HG02610 (cell line): Measurements from ENCODE around the gene TEX10.
"Not testable (repeated sequence)": the region's sequence is repeated elsewhere in the genome, so short reads cannot be mapped to it uniquely, and the experiment has no call there.

Experiments used
- ATAC-seq: cut with Tn5 transposase; IDR thresholded peaks from one replicate; pipeline ENCODE4 v1.9.1; 2021; ENCODE audit warnings: mild to moderate bottlenecking, moderate library complexity; ENCODE audit not compliant: unreplicated experiment

The TEX10 gene

DNA sequence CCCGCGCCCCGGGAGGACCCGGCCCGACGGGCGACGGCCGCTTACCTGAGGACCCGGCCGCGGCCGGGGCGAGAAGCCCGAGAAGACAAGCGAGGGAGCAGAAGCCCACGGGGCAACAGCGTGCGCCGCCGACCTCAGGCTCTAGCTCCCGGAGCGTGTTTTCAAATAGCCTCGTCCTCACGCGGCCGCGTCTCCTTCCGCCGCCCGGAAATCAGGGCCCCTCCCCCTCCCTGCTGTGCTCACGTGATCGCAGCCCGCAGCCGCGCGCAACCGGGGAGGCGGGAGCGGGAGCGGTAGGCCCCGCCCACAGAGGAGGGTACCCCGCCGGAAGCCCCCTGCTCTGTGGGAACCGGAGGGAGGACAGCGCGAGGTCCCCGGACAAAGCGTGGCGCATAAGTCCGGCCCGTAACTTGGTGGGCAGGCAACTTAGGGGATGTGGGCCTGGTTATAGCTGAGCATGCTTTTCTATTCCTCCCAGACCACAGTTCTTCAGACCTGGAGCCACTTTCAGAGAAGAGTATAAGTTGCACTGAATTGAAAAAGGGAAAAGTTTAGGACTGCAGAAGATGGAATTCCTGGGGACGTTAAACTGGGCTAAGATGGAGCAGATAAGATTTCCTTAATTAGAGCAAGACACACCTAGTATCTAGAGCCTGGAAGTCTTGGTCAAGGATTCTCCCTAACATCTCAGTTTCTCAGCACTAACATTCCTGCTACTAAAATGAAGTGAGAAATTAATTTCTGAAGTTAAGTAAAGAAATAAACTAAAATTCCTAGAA, at the start of gene TEX10:
Gene TEX10 (minus strand): TSS at position 216 of the 779 bp plus-strand sequence. CDS start 3,579 bp downstream, outside the sequence.
- ATAC-seq = peak; percentile 85

DNA sequence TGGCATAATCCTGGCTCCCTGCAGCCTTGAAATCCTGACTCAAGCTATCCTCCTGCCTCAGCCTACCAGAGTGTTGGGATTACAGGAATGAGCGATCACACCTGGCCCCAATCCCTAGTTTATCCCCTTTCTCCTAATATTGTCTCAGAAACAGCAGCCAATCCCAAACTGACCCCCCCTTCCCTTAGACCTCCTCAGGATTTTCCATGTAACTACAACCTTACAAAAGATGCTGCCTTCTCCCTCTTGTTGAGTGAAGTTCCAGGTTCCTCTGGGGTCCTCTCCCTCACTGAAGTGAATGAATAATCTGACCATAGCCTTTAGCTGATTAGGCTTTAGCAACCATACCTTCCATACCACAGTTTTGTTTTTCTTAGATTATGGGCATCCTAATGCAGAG, 48.3 kb upstream of the TEX10 start:
- ATAC-seq = no peak

DNA sequence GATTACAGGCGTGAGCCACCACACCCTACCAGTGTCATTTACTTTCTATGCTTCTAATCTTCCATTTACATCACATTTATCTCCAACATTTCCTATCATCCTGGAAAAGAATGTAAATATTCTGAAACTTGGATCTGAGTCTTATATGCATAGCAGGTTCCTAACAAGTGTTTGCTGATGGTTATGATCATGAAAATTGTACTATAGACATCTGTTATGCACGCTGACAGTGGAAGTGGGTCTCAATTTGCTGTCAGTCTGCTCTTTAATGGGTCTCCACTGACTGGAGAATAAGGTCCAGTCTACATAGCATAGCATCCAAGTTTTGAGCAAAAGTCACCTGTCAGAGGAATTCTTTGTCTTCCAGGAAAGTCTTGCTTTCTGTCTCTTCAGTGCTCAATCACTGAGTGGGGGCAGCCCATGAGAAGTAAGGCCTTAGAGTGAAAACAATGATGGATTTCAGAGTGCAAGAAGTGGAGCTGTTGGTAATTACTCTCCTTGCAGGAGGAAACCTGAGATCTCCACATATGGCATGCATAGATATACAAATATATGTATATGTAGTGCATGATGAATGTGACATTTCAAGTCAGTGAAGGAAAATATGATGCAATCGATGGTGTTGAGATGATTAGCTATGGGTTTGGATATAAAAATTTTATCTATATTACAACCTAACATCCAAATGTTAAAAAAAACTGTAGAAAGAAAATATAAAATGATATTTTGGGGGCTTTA, 45.0 kb upstream of the TEX10 start:
- no peak for ATAC-seq

DNA sequence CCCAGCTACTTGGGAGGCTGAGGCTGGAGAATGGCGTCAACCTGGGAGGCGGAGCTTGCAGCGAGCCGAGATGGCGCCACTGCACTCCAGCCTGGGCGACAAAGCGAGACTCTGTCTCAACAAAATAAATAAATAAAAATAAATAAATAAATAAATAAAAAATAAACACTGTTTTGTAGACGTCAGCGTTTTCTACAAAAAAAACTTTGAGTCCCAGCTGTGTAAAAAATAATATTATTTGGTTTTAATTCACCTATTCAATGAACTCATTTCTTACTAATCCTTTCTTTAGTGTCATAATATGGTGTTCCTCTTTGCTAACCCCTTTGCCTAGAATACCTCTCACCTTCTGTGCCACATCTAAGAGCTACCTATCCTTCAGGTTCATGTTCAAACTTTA, 44.0 kb upstream of the TEX10 start:
- no peak for ATAC-seq

DNA sequence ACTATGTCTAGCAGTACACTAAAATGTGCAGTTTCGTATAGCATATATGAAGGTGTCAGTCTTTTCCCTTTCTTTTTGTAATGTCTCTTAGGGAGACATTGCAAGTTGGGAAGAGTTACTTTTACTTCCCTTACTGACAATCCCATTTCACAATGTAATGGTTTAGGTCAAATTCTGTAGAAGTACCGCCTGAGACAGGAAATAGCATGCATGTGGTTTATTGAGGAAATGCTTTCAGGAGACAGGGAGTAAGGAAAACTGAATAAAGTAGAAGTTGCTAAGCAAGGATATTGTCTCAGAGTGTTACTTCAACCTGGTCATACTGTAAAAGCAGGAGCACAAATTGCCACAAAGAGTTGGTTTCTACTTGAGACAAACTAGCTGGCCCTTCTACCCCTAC, 42.1 kb upstream of the TEX10 start:
- ATAC-seq = no peak

DNA sequence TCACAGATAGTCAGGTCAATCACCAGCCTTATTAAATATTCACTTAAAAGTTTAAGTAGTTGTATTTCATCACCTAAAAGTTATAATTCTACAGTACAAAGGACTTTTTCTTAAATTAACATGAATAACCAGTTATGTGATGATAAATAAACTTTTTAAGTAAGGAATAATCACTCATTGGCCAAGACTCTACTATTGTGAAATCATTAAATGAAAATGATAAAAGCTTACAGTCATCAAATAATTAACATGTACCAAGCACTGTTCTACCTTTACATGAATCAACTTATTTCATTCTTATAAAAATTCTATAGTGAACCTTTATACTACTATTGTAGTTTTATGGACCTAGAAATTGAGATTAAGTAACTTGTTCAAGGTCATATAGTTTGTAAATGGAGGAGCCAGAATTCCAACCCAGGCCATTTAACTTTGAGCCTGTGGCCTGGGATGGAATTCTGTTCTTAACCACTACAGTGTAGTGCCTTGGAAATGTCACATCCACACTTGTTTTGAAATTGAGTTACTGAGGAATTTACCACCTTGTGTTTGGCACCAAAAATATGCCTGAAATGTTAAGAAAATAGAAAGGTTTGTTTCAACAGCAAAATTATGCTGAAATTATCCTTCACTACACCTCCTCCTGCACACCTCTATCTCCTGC, 41.4 kb upstream of the TEX10 start:
- no peak for ATAC-seq

DNA sequence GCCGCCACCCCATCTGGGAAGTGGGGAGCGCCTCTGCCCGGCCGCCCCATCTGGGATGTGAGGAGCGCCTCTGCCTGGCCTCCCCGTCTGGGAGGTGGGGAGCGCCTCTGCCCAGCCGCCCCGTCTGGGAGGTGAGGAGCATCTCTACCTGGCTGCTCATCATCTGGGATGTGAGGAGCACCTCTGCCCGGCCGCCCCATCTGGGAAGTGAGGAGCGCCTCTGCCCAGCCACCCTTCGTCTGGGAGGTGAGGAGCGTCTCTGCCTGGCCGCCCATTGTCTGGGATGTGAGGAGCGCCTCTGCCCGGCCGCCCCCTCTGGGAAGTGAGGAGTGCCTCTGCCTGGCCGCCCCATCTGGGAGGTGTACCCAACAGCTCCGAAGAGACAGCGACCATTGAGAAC, 40.2 kb upstream of the TEX10 start:
- not testable (repeated sequence) for ATAC-seq

DNA sequence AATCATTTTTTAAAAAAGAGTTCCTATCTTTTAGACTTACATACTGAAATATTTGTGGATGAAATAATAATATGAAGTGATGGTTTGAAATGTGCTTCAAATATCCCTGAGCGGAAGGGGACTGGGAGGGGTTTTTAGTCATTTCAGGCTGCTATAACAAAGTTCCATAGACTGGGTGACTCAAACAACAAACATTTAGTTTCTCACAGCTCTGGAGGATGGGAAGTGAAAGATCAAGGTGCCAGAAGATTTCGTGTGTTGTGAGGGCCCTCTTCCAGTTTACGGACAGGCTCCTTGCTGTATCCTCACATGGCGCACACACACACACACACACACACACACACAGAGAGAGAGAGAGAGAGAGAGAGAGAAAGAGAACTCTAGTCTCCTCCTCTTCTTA, 27.1 kb upstream of the TEX10 start:
- no peak for ATAC-seq

DNA sequence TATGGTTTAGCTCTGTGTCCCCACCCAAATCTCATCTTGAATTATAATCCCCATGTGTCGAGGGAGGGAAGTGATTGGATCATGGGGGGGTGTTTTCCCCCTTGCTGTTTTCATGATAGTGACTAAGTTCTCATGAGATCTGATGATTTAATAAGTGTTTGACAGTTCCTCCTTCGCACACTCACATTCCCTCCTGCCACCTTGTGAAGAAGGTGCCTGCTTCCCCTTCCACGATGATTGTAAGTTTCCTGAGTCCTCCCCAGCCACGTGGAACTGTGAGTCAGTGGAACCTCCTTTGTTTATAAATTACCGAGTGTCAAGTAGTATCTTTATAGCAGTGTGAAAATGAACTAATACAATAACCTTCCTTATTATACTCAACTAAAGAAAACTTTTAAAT, 24.3 kb upstream of the TEX10 start:
- no peak for ATAC-seq

DNA sequence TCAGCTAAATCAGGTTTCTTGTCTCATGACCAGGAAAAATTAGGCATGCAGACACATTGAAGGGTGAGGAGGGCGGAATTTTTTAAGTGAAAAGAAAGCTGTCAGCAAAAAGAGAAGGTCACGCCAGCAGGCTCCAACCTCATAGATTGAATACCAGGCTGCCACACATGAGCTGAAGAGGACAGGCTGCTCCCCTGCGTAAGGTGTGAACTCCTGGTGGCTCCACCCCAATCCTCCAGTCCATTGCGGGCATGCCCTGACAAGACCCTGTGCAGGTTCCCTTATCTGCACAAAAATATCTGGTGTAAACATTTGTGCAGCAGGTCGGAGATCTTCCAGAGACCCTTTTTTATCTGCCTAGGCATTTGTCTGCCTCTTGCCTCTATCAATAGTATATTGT, 22.9 kb upstream of the TEX10 start:
- ATAC-seq = no peak

DNA sequence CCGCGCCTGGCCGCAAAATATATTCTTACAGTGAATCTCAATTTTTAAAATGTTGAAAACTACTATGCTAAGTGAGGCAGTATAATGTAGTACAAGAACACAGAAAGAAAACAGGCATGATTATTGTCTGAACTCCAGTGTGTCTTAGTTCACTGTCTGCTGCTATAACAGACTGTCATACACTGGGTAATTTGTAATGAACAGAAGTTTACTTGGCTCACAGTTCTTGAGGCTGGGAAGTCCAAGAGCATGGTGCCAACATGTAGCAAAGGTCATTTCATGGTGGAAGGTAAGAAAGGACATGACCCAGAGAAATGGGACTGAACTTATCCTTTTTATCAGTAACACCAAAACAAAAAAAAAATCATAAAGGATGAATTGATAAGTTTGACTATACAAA, 19.9 kb upstream of the TEX10 start:
- ATAC-seq = no peak

DNA sequence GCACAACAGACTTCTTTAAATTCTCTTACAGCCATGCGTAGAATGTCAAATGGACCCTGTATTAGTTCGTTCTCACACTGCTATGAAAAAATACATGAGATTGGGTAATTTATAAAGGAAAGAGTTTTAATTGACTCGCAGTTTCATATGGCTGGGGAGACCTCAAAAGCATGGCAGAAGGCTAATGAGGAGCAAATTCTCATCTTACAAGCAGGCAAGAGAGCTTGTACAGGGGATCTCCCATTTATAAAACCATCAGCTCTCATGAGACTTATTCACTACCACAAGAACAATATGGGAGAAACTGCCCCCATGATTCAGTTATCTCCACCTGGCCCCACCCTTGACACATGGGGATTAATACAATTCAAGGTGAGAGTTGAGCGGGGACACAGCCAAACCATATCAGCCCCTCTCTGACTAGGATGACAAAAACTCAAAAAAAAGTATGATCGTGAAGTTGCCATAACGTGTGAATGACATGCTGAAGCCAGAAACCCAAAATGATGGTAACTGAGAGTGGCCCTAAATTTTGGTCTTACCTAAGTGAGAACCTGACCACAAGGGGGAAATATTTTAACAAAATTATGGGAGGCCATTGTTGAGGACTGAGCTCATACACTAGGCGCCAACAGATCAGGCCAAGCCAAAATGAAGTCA, 17.5 kb upstream of the TEX10 start:
- no peak for ATAC-seq

DNA sequence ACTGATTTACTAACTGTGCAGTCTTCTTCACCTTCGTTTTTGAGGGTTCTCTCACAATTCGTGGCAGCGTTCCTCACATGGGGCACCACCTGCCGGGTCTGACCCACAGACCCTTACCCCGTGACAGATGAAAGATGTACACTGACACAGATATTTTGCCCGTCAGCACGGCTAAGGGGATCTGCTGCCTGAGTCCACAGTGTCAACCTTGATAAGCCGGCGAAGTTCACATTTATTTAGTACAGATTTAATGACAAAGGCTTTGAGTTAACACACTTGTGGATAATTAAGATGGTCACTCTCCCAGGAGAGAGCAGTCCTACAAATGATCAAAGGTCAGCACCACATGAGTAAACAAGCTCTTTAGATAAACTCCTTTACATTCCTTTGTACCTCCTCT, 15.9 kb upstream of the TEX10 start:
- ATAC-seq = no peak

DNA sequence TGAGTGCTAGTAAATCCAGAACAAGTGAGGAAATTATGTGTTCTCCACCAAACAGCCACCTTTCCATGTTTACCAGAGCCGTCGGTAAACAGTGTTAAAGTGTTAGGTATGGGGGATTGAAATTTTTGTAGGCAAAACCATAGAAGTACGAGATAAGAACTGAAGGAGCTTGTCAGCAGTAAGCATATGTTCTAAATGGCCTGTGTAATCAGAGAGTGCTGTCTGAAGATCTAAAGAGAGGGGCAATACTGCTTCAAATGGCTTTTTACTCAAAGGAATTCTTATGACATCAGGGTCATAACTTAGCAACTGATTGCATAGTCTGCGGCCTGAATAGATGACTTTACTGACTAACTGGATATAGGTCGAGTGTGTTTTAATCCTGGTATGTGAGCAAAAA, 13.4 kb upstream of the TEX10 start:
- ATAC-seq = no peak

DNA sequence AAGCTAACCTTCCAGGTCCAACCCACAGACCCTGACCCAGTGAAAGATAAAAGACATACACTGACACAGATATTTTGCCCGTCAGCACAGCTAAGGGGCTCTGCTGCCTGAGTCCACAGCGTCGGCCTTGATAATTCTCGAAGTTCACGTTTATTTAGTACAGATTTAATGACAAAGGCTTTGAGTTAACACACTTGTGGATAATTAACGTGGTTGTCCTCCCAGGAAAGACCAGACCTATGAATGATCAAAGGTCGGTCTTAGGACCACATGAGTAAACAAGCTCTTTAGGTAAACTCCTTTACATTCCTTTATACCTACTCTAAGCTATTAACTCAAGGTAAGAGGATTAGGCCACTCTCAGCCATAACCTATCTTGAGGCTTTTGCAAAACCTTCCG, 11.3 kb upstream of the TEX10 start:
- ATAC-seq = no peak

DNA sequence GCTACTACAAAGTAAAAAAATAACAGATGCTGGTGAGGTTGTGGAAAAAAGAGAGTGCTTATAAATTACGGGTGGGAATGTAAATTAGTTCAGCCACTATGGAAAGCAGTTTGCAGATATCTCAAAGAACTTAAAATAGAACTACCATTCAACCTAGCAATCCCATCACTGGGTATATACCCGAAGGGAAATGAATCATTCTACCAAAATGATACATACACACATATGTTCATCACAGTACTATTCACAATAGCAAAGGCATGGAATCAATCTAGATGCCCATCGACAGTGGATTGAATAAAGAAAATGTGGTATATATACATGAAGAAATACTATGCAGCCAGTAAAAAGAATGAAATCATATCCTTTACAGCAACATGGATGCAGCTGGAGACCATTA, 6.3 kb upstream of the TEX10 start:
- no peak for ATAC-seq

DNA sequence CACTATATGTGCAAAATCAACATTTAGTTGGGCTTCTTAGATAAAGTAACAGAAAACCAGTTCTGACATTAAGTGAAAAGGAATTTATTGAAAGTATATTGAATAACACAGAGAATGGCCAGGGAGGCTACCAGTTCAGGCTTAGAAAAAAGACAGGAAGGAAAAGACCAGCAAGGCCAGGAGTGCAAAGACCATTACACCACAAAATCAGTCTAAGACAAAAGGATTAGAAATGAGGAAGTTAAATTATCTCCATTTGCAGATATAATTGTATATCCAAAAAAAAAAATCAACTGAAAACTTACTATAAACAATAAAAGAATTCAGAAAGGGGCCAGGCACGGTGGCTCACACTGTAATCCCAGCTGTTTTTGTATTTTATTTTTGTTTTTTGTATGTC, 4.8 kb upstream of the TEX10 start:
- no peak for ATAC-seq

DNA sequence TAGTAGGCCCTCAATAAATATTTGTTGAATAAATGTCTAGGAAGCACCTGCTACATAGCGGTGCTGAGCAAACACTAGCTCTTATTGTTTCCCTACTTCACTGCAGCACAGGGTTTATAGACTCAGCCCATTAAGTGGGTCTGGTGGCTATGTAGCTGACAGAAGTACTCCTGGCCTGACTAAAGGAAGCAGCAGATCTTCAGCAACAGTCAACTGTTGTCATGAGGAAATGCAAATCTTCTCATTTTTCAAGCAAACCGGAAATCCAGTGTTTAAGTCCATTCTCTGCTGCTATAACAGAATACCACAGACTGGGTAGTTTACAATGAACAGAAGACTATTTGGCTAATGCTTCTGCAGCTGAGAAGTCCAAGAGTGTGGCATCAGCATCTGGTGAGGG, 2.8 kb upstream of the TEX10 start:
- ATAC-seq = no peak

DNA sequence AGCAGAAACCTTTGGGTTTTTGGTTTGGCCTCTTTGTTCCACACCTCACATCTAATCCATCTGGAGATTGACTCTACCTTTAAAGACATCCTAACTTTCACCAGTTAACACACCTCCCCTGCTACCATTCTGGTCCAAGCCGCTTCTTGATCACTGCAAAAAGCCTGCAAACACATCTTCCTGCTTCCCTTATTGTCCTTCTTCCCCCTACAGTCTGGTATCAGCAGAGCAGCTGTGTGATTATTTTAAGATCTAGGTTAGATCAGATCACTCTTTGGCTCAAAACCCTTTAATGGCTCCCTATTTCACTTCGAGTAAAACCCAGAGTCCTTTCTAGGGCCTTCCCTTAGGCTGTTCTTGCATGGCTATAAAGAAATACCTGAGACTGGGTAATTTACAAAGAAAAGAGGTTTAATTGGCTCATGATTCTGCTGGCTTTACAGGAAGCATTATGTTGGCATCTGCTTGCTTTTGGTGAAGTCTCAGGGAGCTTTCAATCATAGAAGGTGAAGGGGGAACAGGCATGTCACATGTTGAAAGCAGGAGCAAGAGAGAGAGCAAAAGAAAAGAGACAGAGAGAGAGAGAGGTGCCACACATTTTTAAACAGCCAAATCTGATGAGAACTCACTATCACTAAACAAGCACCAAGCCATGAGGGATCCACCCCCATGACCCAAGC, 1.5 kb upstream of the TEX10 start:
- no peak for ATAC-seq

DNA sequence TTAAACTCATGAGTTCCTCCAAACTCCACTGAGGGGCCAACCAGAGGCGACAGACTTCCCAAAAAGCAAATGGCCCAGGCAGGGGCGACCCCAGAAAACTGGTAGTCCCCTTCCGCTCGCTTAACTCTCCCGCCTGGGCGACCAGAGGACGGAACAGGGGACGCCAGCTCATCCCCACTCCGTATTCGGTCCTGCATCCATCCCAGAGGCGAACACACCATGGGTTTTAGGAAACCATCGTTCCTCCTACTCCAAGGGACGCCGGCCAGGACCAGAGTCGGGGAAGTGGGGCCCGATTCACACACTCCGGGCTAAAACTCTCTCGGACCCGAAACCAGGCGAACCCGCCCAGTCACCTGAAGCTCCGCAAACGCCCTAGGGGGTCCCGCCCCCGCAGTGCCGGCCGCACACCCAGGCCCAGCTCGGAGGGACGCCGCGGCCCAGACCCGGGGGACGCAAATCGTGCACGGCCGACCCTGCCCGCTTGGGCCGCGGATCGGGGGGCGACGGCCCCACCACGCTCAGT, 478 bp downstream of the TEX10 start:
- peak; percentile 33 for ATAC-seq

DNA sequence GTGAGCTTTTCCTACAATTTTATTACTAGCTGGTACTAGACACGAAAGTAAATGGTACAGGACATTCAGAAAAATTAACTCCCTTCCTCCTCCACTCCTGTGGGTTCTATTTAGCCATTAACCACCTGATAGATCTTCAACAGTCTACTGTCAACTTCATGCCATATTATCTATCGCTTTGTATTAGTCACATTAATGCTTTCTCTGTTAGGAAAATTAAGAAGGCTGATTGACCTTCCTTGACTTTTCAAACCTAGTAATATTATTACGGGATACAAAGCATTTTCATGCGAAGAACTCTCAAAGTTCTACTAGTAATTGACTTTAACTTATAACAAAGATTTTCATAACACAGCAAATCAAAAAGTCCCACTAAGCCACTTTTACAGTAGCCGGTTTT, 1.2 kb downstream of the TEX10 start:
- ATAC-seq = no peak
